Trophoblast cell (in vitro differentiated cells and primary cell): ENCODE data around the gene CAMK1D.

Experiments used
- DNase-seq, 2 donors: peaks; one replicate each; pipeline ENCODE4 v3.0.0-alpha.2; 2016
- H2AFZ ChIP-seq: 2 replicates; pipeline ENCODE4 v1.6.1; 2013; ENCODE audit warnings: low read length, moderate library complexity, mild to moderate bottlenecking; ENCODE audit not compliant: insufficient read depth, poor library complexity
- H2AK5ac ChIP-seq: 2 replicates; pipeline ENCODE4 v1.6.1; 2013; ENCODE audit warnings: mild to moderate bottlenecking, low read length
- H2BK120ac ChIP-seq: 2 replicates; pipeline ENCODE4 v1.6.1; 2013; ENCODE audit warnings: low read length, mild to moderate bottlenecking, moderate library complexity; ENCODE audit not compliant: insufficient read depth, poor library complexity
- H2BK12ac ChIP-seq: 2 replicates; pipeline ENCODE4 v1.6.1; 2013; ENCODE audit warnings: mild to moderate bottlenecking, low read length, moderate library complexity
- H2BK5ac ChIP-seq: 2 replicates; pipeline ENCODE4 v1.6.1; 2013; ENCODE audit warnings: low read length, low read depth, moderate library complexity, mild to moderate bottlenecking; ENCODE audit not compliant: poor library complexity
- H3K14ac ChIP-seq: 2 replicates; pipeline ENCODE4 v1.6.1; 2013; ENCODE audit warnings: mild to moderate bottlenecking, low read length
- H3K18ac ChIP-seq: 2 replicates; pipeline ENCODE4 v1.6.1; 2013; ENCODE audit warnings: mild to moderate bottlenecking, low read length
- H3K23ac ChIP-seq: 2 replicates; pipeline ENCODE4 v1.6.1; 2013; ENCODE audit warnings: low read length
- H3K27ac ChIP-seq: 2 replicates; pipeline ENCODE4 v1.5.1; 2013; ENCODE audit warnings: low read depth, mild to moderate bottlenecking, inconsistent platforms, low read length, moderate library complexity
- H3K27me3 ChIP-seq: 2 replicates; pipeline ENCODE4 v1.6.1; 2013; ENCODE audit warnings: inconsistent platforms, mild to moderate bottlenecking, low read length, moderate library complexity; ENCODE audit not compliant: insufficient read depth
- H3K36me3 ChIP-seq, 2 experiments: 1 replicate in 1 of 2; 2 replicates in 1 of 2; pipeline ENCODE4 v1.6.1; 2013; ENCODE audit warnings: low read length in 2 of 2, mild to moderate bottlenecking in 2 of 2, moderate library complexity in 1 of 2; ENCODE audit not compliant: insufficient read depth in 2 of 2, control insufficient read depth in 1 of 2
- H3K4ac ChIP-seq: 2 replicates; pipeline ENCODE4 v1.6.1; 2013; ENCODE audit warnings: low read depth, mild to moderate bottlenecking, low read length, moderate library complexity
- H3K4me1 ChIP-seq, 2 experiments: 1 replicate in 1 of 2; 2 replicates in 1 of 2; pipeline ENCODE4 v1.6.1; 2013; ENCODE audit warnings: low read length in 2 of 2, mild to moderate bottlenecking in 2 of 2, moderate library complexity in 1 of 2; ENCODE audit not compliant: insufficient read depth in 2 of 2, control insufficient read depth in 1 of 2
- H3K4me2 ChIP-seq: 2 replicates; pipeline ENCODE4 v1.6.1; 2013; ENCODE audit warnings: inconsistent platforms, mild to moderate bottlenecking, low read length, moderate library complexity
- H3K4me3 ChIP-seq: 2 replicates; pipeline ENCODE4 v1.5.1; 2013; ENCODE audit warnings: mild to moderate bottlenecking, low read depth, low read length, inconsistent platforms
- H3K79me1 ChIP-seq: one replicate; pipeline ENCODE4 v1.6.1; 2013; ENCODE audit warnings: low read length
- H3K79me2 ChIP-seq: 2 replicates; pipeline ENCODE4 v1.6.1; 2013; ENCODE audit warnings: low read length, mild to moderate bottlenecking; ENCODE audit not compliant: control insufficient read depth, insufficient read depth, poor library complexity
- H3K9ac ChIP-seq: 2 replicates; pipeline ENCODE4 v1.6.1; 2013; ENCODE audit warnings: mild to moderate bottlenecking, low read length
- H3K9me3 ChIP-seq: 2 replicates; pipeline ENCODE4 v1.6.1; 2013; ENCODE audit warnings: low read depth, mild to moderate bottlenecking, control low read depth, inconsistent platforms, low read length; ENCODE audit not compliant: insufficient read depth
- H4K12ac ChIP-seq: 2 replicates; pipeline ENCODE4 v1.6.1; 2013; ENCODE audit warnings: low read depth, mild to moderate bottlenecking, low read length, moderate library complexity
- H4K8ac ChIP-seq: 2 replicates; pipeline ENCODE4 v1.6.1; 2013; ENCODE audit warnings: low read depth, mild to moderate bottlenecking, low read length, moderate library complexity
- H4K91ac ChIP-seq: one replicate; pipeline ENCODE4 v1.6.1; 2013; ENCODE audit warnings: low read depth, mild to moderate bottlenecking, low read length, moderate library complexity
- WGBS: extraction: QIAGEN DNeasy Blood & Tissue Kit; methylation state at CpG from one replicate; pipeline ENCODE4 v1.1.7; 2013; ENCODE audit warnings: missing lambda C conversion rate; ENCODE audit not compliant: insufficient read length, insufficient coverage; ENCODE audit errors: extremely low coverage; 5-methylcytosine and 5-hydroxymethylcytosine counted together

The CAMK1D gene

GRCh38 chr10:12377658-12378290, 28.4 kb downstream of the CAMK1D start:
- DNase-seq, result no peak
- no peak overlapping the region for H3K14ac ChIP-seq
- H3K23ac ChIP-seq, result no peak overlapping the region
- no peaks in the 10 kb centered on the region for H3K9me3 ChIP-seq
- no CpG with 5 or more reads among the region's 7 CpGs for WGBS
- H2BK12ac ChIP-seq, result no peak overlapping the region
- H2AFZ ChIP-seq, result no peak overlapping the region
- H3K9ac ChIP-seq, result no peak overlapping the region
- H3K4me3 ChIP-seq, result no peak overlapping the region
- H3K36me3 ChIP-seq, result no peaks in the 10 kb centered on the region
- no peaks in the 10 kb centered on the region for H3K79me2 ChIP-seq
- no peak overlapping the region for H3K4me2 ChIP-seq
- H2AK5ac ChIP-seq, result no peak overlapping the region
- no peak overlapping the region for H4K12ac ChIP-seq
- H3K4me1 ChIP-seq, result no peaks in the 10 kb centered on the region
- H3K4ac ChIP-seq, result no peak overlapping the region
- H3K27ac ChIP-seq, result no peak overlapping the region
- no peaks in the 10 kb centered on the region for H3K27me3 ChIP-seq
- H4K8ac ChIP-seq, result no peak overlapping the region
- no peak overlapping the region for H4K91ac ChIP-seq
- no peak overlapping the region for H2BK120ac ChIP-seq
- no peak overlapping the region for H3K18ac ChIP-seq
- no peak overlapping the region for H2BK5ac ChIP-seq
- H3K79me1 ChIP-seq, result no peaks in the 10 kb centered on the region

- H3K4ac ChIP-seq, result no peak overlapping the region
- H3K27me3 ChIP-seq, result no peaks in the 10 kb centered on the region
- no peak overlapping the region for H3K9ac ChIP-seq
- no peak overlapping the region for H3K18ac ChIP-seq
- H2AFZ ChIP-seq, result no peak overlapping the region
- no peak for DNase-seq
- H3K14ac ChIP-seq, result no peak overlapping the region
- no CpG with 5 or more reads among the region's 5 CpGs for WGBS
- H3K36me3 ChIP-seq, result no peaks in the 10 kb centered on the region
- H4K8ac ChIP-seq, result no peak overlapping the region
- H3K4me1 ChIP-seq, result no peaks in the 10 kb centered on the region
- H2AK5ac ChIP-seq, result no peak overlapping the region
- H3K79me2 ChIP-seq, result no peaks in the 10 kb centered on the region
- no peak overlapping the region for H2BK120ac ChIP-seq
- H4K12ac ChIP-seq, result no peak overlapping the region
- H3K4me3 ChIP-seq, result no peak overlapping the region
- H2BK12ac ChIP-seq, result no peak overlapping the region
- no peak overlapping the region for H3K23ac ChIP-seq
- H3K27ac ChIP-seq, result no peak overlapping the region
- H4K91ac ChIP-seq, result no peak overlapping the region
- no peak overlapping the region for H2BK5ac ChIP-seq
- H3K4me2 ChIP-seq, result no peak overlapping the region
- H3K79me1 ChIP-seq, result no peaks in the 10 kb centered on the region
- H3K9me3 ChIP-seq, result no peaks in the 10 kb centered on the region
Measured at GRCh38 chr10:12380999-12381398, 31.7 kb downstream of the CAMK1D start.

GRCh38 chr10:12381536-12382156, 32.3 kb downstream of the CAMK1D start:
- Histone ChIP-seq H3K79me1 (no peaks in the 10 kb centered on the region), H3K4me3 (no peak overlapping the region), H3K18ac (no peak overlapping the region), H3K36me3 (no peaks in the 10 kb centered on the region), H3K9ac (no peak overlapping the region), H2BK12ac (no peak overlapping the region), H4K91ac (no peak overlapping the region), H2AFZ (no peak overlapping the region), H3K14ac (no peak overlapping the region), H3K4ac (no peak overlapping the region), H4K12ac (no peak overlapping the region), H3K27me3 (no peaks in the 10 kb centered on the region), H2AK5ac (no peak overlapping the region), H3K4me1 (no peaks in the 10 kb centered on the region), H2BK5ac (no peak overlapping the region), H3K23ac (no peak overlapping the region), H3K79me2 (no peaks in the 10 kb centered on the region), H3K4me2 (no peak overlapping the region), H4K8ac (no peak overlapping the region), H3K9me3 (no peaks in the 10 kb centered on the region), H3K27ac (no peak overlapping the region), H2BK120ac (no peak overlapping the region)
- no CpG with 5 or more reads among the region's 12 CpGs for WGBS
- no peak for DNase-seq

- Histone ChIP-seq H3K27me3 (no peaks in the 10 kb centered on the region), H2BK5ac (no peak overlapping the region), H3K36me3 (no peaks in the 10 kb centered on the region), H3K9me3 (no peaks in the 10 kb centered on the region), H3K4me1 (no peaks in the 10 kb centered on the region), H3K14ac (no peak overlapping the region), H2BK120ac (no peak overlapping the region), H4K8ac (no peak overlapping the region), H3K23ac (no peak overlapping the region), H3K79me1 (no peaks in the 10 kb centered on the region), H3K79me2 (no peaks in the 10 kb centered on the region), H3K27ac (no peak overlapping the region), H4K91ac (no peak overlapping the region), H3K4ac (no peak overlapping the region), H2BK12ac (no peak overlapping the region), H3K9ac (no peak overlapping the region), H2AFZ (no peak overlapping the region), H3K4me3 (no peak overlapping the region), H2AK5ac (no peak overlapping the region), H3K4me2 (no peak overlapping the region), H4K12ac (no peak overlapping the region), H3K18ac (no peak overlapping the region)
- DNase-seq, result no peak
- WGBS, result no CpG with 5 or more reads among the region's 1 CpG
Measured at GRCh38 chr10:12382157-12382548, 32.8 kb downstream of the CAMK1D start.
